Activated CD8-positive, alpha-beta memory T cell treated with anti-CD3 and anti-CD28 coated beads for 4 hours (primary cell): ENCODE measurements around the gene SETDB1.

Experiments
- DNase-seq, 2 donors: peaks; one replicate each; pipeline ENCODE4 v3.0.0-alpha.2; 2020; ENCODE audit warnings: low read depth in 2 of 2

SETDB1 gene

GRCh38 chr1:150931773-150932172, 5.6 kb downstream of the SETDB1 start:
- DNase-seq = no peak

DNA sequence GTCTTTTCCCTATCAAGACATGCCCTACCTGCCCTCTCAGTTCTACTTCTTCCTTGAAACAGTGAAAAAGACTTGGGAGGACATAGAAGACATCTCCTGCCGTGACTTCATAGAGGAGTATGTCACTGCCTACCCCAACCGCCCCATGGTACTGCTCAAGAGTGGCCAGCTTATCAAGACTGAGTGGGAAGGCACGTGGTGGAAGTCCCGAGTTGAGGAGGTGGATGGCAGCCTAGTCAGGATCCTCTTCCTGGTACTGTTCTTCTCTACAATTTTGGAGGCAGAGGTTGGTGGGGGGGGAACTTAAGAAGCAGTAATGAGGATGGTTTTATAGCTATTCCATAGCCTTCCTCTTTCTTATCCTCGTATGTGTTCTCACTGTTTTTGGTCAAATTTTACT, 18.7 kb downstream of the SETDB1 start:
- no peak for DNase-seq

DNA sequence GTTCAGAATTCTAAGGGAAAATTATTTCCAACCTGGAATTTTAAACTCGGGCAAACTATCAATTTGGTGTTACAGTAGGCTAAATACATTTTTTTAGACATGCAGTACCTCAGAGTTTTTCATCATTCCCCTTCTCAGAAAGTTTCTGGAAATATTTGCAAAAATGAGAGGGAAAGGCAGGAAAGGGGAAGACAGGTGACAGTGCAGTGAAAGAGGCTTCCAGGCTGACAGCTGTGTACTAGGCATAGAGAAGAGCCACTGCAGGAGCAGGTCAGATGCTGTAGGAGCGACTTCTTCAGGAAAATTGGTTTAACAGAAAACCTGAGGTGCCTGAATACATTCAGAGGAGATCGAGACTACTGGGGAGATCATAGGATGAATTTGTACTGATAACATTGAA, 28.5 kb downstream of the SETDB1 start:
- no peak for DNase-seq

DNA sequence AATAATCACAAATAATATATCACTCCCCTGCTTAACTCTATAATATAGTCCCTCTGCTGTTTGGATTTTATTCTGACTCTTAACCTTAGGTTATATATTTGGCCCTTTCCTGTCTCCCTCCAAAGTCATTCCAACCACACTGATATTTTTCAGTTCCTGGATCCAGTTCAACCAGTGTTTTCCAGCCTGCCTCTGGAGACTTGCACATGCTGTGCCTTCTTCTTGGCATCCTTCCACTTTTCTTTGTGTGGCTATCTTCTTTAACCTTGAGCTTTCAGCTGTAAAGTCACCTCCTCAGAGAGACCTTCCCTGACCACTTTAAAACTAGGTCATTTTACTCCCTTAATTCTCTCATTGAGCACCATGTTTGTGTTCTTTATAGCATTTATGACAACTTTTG, 29.1 kb downstream of the SETDB1 start:
- no peak for DNase-seq

DNA sequence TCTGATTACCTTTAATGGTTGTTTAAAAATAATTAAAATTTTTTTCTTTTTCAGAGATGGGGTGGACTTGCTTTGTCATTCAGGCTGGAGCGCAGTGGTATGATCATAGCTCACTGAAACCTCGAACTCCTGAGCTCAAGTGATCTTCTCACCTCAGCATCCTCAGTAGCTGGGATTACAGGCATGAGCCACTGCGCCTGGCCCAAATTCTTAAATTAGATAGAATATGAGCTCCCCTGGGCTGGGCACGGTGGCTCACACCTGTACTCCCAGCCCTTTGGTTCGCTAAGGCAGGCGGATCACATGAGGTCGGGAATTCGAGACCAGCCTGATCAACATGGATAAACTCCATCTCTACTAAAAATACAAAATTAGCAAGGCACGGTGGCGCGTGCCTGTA, 31.5 kb downstream of the SETDB1 start:
- DNase-seq = no peak

DNA sequence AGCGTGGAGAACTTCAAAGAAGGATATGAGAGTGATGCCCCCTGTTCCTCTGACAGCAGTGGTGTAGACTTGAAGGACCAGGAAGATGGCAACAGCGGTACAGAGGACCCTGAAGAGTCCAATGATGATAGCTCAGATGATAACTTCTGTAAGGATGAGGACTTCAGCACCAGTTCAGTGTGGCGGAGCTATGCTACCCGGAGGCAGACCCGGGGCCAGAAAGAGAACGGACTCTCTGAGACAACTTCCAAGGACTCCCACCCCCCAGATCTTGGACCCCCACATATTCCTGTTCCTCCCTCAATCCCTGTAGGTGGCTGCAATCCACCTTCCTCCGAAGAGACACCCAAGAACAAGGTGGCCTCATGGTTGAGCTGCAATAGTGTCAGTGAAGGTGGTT, 34.5 kb downstream of the SETDB1 start:
- DNase-seq = no peak

- no peak for DNase-seq
Measured at GRCh38 chr1:150961756-150962155, 35.6 kb downstream of the SETDB1 start.

DNA sequence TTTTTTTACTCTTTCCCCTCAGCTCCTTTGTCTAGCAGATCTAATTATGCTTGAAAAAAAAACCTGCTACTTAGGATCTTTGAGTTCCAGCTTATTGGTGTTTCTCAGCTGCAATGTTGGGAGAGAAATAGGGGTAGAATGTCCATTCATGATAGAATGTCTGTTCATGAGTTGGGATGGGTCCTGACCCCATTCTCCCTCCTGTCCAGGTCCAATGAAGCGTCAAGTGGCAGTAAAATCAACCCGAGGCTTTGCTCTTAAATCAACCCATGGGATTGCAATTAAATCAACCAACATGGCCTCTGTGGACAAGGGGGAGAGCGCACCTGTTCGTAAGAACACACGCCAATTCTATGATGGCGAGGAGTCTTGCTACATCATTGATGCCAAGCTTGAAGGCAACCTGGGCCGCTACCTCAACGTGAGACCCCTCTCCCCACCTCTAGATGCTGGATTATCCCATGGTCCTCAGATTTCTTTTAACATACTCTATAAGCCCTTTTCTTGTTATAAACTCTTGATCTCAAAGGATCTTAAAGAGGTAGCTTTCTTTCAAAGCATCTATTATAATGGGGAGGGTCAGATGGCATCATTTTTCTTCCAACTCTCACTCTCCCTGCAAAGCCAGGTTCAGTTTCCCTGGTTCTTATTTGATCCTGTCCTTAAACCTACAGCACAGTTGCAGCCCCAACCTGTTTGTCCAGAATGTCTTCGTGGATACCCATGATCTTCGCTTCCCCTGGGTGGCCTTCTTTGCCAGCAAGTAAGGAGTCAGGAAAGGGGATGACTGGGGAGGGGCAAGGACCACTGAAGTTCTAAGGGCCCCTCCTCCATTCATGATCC, 37.4 kb downstream of the SETDB1 start:
- no peak for DNase-seq

DNA sequence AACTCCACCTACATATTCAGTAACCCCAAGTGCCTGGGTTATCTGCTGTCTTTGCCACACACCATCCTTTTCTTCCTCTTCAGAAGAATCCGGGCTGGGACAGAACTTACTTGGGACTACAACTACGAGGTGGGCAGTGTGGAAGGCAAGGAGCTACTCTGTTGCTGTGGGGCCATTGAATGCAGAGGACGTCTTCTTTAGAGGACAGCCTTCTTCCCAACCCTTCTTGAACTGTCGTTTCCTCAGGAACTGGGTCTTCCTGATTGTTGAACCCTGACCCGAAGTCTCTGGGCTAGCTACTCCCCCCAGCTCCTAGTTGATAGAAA, 38.0 kb downstream of the SETDB1 start:
- DNase-seq = no peak

DNA sequence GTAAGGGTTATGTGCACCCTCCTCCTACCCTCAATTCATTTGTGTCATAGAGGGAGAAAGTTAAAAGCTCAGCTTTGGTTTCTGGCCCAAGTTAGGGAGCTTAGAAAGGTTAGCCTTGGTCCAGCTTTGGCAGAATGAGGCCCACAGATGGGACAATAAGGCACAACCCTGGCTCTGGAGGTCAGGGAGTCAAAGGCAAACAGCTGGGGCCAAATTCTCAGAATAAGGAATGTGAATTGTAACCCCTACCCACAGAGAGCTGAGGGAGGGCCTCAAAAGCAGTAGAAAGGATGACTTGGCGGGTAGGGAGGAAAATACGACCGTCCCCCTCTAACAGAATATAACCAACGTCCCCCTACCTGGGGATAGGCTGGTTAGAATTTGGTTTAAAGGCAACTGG, 39.4 kb downstream of the SETDB1 start:
- no peak for DNase-seq

DNA sequence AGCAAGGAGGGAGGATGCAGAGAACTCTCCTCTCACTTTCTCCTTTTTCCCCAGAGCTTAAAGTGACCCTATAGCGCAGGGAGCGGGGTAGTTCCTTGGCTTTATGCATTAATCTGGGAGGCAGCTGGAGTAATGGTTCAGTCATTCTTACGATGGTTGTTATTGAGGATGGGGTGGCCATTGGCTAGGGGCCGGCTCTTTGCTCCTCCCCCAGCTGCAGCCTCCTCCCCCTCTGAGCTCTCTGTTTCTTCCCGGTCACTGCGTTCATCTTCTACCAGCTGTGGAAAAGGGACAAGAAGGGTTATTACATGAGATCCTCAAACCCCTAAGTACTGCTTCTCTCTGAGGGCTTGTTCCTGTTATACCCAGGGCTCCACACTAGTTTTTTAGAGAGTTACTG, 39.8 kb downstream of the SETDB1 start:
- DNase-seq = no peak

DNA sequence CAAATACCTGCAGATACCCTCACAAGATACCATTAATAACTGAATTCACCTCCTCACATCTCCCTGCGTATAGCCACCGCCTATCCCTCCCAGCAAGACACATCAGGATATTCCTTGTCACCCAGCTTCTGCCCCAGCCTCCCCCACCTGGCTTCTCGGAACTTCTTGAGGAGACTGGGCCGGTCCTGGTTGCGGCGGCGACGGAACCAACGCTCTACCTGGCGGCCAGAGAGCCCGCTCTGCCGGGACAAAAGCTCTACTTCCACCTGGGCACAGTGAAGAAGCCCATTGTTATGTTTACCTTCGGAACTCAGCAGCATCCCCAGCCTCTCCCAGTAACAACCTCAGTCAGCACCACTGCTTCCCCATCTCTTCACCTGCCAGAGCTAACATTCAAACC, 41.8 kb downstream of the SETDB1 start:
- no peak for DNase-seq

- no peak for DNase-seq
Measured at GRCh38 chr1:150968491-150968890, 42.3 kb downstream of the SETDB1 start.

- no peak for DNase-seq
Measured at GRCh38 chr1:150969626-150970025, 43.5 kb downstream of the SETDB1 start.

GRCh38 chr1:150970808-150971582, 44.8 kb downstream of the SETDB1 start:
- no peak for DNase-seq

- no peak for DNase-seq
Measured at GRCh38 chr1:150971583-150972416, 45.6 kb downstream of the SETDB1 start.

- no peak for DNase-seq
Measured at GRCh38 chr1:150972417-150972940, 46.3 kb downstream of the SETDB1 start.

DNA sequence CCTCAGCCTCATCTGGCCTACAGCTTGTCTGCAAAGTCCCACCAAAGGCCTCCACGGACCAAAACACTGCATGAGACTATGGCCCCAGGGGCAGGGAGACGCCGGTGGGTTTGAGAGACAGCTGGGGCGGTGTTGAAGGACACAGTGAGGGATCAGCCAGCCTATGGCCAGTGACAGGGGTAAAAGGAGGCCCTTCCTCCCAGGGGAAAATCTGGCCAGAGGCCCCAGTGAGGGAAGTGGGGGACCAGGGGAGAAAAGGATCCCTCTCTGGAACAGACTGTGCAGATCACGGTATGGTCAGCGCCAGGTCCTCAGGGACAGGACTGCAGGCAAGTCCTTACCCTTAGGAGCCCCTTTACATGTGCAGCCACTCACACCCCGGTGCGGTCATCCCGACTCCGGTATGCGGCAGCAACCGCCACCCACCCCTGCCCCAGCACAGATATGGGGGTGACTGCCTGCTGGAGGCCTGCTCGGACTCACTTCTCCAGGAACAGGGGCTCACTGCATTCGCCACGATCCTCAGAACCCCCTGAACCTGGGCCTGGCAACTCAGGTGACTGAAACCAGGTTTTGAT, 47.2 kb downstream of the SETDB1 start:
- no peak for DNase-seq

GRCh38 chr1:150973836-150974579, 47.8 kb downstream of the SETDB1 start:
- no peak for DNase-seq

GRCh38 chr1:150974580-150975478, 48.7 kb downstream of the SETDB1 start, which contains the start of gene CERS2:
Gene CERS2 (minus strand): TSS chr1:150974835. CDS start chr1:150969090, 5,745 bp downstream.
- peak; percentile 45 to 46 for DNase-seq
